Nucleus accumbens (tissue), 56 donors: ENCODE data around the gene ZNF677.
"Not testable (repeated sequence)": the region's sequence is repeated elsewhere in the genome, so short reads cannot be mapped to it uniquely, and the experiment has no call there.

Source experiments
- DNase-seq, 56 donors: peaks; one replicate each; lab custom pipeline; 2025; lab: John Stamatoyannopoulos, UW

Gene ZNF677

DNA sequence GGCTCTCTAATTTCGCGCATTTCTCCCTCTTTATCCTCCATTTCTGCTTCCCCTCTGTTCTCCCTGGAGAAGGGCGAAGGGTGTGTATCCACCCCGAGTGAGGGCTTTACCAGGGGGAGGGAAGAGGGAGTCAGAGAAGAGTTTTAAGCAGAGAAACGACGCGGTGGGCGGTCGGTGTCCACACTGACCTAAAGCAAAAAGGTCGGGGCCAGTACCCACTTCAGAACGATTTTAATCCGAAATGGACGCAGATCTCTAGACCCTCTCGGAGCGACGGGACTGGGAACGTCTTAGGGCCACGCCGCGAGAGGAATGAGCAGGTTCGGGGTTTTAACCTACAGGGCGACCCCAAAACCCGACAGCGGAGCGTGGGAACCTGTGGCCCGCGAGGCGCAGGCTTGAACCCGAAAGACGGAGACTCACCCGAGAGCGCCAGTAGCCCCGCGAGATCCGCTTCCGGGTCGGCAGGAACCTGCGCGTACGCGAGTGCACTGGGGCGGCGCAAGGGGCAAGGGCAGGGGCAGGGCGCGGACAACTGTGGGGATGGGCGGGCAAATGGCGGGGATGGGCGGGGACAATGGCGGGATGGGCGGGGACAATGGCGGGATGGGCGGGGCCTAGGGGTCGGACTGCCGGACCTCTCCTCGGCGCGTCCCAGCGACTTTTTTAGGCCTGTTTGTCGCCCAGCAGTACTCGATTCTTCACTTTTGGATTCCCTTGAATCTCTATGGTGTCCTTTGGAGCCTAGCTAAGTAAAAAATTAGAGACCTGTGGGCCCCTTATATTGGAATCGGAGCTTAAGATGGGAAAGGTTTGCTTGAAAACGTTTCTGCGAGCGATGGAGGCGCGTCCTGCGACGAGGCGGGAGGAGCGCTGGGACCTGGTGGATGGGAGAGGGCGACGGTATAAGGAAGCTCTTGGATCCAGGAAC is at the start of gene ZNF677:
Gene ZNF677, minus strand, starts transcription at position 463 of the 931 bp plus-strand sequence. CDS start 3,323 bp downstream, outside the sequence.
- peak; percentile 18 to 98 (median 91) for DNase-seq

DNA sequence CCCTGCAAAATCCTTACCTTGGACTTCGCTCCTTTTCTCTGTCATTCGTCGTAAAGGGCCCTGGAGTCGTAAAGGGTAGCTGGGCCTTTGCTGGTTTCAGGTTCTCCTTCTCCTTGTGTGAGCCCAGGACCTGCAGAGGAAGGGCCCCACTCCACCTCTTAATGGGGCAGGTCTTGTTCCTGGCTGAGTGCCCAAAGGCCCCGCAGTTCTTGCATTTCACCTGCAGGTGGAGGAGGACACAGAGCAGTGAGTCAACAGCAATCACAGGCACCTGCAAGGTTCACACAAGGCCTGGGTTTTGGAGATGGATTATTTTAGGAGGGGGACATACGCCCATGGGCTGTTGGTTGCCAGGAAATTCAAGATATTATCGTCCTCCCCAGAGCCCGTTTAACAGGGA is 46.7 kb upstream of the ZNF677 start:
- not testable (repeated sequence) for DNase-seq

DNA sequence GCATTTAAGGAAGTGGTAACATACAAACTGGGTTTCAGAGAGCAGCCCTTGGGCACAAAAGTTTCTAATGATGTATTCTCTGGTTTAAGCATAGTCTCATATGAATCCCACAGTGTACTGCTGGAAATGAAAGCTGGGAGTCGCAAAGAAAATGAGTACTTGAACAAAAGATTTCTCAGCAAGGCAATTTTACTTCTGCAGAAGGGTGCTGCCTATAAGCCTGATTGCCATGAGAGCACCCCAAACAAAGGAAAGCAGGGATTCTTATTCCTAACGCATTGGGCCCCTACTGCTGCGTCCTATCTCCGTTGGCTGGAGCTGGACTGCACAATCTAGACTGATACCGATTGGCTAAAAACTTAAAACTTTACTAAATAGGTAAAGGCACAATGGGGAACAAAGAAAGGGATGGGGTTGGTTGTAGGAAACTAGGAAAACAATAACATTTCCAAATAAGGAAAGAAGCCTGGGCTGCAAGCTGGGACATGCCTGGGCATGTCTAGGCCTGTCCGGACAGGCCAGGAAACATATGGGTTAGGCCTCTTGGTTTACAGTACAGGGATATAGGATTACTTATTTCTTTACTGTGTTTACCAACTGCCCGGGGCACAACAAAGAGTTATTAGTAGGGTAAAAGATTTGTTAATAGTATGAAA is 40.2 kb upstream of the ZNF677 start:
- no peak for DNase-seq

DNA sequence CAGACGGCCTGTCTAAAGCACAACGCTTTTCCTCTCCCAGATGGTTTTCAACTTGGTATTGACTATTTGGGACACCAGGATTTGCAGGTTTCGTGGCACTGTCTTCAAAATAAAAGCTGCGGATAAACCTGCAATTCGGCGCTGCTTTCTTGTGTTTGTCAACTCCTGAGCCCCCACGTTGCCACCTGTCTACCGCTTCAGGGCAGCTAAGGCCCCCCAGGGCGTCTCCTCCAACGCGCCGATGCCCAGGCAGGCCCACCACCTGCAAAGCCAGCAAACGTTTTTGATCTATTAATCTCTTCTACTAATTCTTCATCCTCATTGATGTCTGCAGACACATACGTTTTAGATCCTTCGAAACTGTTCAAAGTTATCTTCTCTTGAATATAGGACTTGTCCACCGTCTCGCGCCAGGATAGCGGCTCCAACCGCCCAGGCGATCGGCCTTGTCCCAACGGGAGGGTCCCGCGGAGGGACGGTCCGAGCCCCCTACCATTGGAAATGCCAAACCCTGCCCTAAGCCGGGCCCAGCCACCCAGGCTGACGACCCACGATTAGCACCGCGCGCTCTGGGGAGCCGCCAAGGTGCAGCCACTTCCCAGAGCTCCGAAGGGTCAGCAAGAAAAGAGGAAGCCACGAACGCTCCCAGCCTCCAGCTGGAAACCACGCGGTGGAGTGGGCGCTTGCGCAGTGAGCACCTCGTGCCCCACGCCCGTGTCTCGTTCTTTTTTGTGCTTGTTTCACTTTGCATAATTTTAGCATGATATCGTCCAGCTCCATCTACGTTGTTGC is 36.3 kb upstream of the ZNF677 start:
- no peak for DNase-seq

DNA sequence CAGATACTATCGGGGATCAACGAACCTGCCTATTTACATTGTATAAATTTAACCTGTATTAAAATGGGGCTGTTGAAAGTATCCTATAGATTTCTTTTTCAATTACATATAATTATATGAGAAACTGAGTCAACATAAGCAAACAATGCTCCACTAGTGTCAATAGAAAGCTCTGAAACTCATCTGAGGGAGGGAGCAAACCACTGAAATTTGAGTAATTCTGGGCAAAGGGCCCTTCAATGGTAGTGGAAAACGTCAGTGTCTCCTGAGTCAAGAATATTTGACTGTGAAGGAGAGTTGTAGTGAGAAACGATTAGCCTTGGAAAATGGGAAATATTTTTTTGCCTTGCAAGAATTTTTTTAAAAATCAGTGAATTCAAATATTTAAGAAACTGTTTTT is 30.4 kb upstream of the ZNF677 start:
- DNase-seq, result no peak

DNA sequence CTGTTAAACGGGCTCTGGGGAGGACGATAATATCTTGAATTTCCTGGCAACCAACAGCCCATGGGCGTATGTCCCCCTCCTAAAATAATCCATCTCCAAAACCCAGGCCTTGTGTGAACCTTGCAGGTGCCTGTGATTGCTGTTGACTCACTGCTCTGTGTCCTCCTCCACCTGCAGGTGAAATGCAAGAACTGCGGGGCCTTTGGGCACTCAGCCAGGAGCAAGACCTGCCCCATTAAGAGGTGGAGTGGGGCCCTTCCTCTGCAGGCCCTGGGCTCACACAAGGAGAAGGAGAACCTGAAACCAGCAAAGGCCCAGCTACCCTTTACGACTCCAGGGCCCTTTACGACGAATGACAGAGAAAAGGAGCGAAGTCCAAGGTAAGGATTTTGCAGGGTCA is 27.3 kb upstream of the ZNF677 start:
- not testable (repeated sequence) for DNase-seq

DNA sequence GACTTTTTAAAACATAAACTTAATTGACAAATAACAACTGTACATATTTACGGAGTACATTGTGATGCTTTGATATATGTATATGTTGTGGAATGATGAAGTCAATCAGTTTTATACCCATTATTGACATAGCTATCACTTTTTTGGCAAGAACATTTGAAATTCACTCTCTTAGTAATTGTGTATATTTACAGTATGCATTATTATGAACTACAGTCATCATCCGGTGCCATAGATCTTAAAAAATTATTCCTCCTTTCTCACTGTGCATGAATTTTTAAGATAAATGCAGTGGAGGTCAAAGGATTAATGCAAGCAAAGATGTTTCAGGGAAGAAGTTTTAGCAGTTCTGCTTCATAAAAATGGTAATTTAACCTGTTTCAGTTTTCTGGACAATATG is 20.8 kb upstream of the ZNF677 start:
- DNase-seq, result no peak

DNA sequence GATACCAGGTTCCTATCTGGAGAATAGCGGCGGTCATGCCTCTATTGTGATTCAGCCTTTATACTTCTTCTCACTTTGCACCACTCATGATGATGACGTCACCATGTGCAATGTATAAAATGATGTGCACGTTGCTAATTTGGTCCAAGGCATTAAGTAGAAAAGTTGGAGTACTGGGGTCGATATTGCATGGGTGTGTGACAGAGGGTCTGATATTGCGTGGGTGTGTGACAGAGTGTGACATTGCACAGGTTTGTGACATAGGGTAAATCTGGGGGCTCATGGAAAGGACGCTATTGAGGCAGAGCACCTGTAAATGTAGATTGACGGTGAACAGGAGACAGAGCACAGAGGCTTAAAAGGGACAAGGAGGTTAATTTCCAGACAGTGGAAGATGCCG is 17.4 kb upstream of the ZNF677 start:
- no peak for DNase-seq

DNA sequence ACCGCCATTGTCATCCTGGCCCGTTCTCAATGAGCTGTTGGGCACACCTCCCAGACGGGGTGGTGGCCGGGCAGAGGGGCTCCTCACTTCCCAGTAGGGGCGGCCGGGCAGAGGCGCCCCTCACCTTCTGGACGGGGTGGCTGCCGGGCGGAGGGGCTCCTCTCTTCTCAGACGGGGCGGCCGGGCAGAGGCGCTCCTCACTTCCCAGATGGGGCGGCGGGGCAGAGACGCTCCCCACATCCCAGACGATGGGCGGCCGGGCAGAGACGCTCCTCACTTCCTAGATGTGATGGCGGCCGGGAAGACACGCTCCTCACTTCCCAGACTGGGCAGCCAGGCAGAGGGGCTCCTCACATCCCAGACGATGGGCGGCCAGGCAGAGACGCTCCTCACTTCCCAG is 15.2 kb upstream of the ZNF677 start:
- DNase-seq, result not testable (repeated sequence)

DNA sequence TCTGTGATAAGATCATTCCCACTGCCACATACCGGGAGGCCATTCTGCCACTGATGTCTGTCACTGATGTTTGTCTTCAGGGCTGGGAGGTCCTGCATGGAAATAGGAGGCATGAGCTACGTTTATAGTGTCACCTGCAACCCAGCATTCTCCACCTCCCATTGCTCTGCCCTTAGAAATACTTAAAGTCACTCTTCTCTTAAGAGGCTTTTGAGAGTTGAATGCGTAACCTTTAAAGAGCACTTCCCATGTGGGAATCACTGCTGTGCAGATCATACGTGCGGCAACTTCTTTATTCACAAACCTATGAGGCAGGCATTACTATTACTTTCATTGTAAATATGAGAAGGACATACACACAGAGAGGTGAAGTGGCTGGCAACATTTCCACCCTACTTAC is 12.9 kb upstream of the ZNF677 start, which contains the start of gene VN1R4:
Gene VN1R4, minus strand, starts transcription at position 101 of the 400 bp plus-strand sequence. Its CDS starts 58 bp downstream, at position 43.
- not testable (repeated sequence) for DNase-seq

DNA sequence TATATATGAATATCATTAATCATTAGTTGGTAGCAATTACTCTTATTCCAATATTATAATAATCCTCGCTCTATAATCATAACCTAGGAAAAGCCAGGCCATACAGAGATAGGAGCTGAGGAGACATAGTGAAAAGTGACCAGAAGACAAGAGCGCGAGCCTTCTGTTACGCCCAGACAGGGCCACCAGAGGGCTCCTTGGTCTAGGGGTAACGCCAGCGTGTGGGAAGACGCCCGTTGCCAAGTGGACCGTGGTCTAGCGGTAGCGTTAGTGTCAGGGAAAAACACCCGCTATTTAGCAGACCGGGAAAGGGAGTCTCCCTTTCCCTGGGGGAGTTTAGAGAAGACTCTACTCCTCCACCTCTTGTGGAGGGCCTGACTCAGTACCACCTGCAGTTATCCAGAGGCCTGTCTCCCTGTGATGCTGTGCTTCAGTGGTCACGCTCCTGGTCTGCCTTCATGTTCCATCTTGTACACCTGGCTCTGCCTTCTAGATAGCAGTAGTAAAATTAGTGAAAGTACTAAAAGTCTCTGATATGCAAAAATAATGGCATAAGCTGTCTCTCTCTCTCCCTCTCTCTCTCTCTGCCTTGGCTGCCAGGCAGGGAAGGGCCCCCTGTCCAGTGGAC is 3.2 kb upstream of the ZNF677 start, which contains the start of gene VN1R2:
Gene VN1R2, plus strand, starts transcription at position 578 of the 628 bp plus-strand sequence. CDS start 84 bp downstream, outside the sequence.
- DNase-seq, result not testable (repeated sequence)

DNA sequence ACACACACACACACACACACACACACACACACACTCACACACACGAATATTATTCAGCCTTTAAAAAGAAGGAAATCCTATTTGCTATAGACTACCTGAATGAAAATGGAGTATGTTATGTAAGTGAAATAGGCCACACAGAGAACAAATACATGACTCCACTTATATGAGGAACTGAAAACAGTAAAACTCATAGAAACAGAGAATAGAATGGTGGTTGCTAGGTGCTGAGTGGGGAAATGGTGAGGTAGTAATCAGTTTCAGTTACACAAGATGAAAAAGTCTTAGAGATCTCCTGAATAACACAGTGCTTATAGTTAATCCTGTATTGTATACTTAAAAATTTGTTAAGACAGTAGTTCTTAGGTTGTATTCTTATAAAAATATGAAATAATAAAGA is 8.2 kb downstream of the ZNF677 start:
- DNase-seq, result no peak

DNA sequence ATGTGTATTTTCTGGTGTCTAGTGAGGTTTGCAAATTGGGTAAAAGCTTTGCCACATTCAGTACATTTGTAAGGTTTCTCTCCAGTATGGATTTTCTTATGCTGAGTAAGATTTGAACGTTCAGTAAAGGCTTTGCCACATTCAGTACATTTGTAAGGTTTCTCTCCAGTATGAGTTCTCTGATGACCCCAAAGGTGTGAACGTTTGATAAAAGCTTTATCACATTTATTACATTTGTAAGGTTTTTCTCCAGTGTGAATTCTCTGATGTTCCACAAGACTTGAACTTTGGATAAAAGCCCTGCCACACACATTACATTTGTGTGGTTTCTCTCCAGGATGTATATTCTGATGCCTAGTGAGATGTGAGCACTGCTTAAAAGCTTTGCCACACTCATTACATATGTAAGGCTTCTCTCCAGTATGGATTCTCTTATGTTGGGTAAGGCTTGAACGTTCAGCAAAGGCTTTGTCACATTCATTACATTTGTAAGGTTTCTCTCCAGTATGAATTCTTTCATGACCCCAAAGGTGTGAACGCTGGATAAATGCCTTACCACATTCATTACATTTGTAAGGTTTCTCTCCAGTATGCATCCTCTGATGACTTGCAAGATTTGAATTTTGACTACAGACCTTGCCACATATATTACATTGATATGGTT is 17.4 kb downstream of the ZNF677 start:
- DNase-seq, result no peak

DNA sequence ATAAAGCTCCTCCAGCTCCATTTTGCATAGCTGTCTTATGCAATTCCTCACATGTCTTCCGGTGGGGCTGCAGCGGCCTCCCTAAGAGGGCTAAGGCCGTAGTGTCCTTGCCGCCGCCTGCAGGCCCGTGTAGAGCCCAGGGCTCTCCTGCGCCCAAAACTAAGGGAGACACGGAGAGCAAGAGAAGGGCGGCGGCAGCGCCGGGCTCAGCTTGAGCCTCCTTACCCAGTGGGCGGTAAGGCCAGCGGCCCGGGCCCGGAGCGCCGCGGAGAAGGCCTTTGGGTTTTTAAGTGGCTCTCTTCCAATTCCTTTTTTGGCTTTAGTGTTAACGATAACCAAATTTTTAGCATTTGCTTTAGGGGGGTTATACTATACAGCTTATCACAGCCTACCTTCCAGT is 30.1 kb downstream of the ZNF677 start:
- DNase-seq, result no peak

DNA sequence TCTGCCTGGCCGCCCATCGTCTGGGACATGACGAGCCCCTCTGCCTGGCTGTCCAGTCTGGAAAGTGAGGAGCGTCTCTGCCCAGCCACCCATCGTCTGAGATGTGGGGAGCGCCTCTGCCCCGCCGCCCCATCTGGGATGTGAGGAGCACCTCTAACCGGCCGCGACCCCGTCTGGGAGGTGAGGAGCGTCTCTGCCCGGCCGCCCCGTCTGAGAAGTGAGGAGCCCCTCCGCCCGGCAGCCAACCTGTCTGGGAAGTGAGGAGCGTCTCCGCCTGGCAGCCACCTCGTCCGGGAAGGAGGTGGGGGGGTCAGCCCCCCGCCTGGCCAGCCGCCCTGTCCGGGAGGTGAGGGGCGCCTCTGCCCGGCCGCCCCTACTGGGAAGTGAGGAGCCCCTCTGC is 32.0 kb downstream of the ZNF677 start:
- not testable (repeated sequence) for DNase-seq

DNA sequence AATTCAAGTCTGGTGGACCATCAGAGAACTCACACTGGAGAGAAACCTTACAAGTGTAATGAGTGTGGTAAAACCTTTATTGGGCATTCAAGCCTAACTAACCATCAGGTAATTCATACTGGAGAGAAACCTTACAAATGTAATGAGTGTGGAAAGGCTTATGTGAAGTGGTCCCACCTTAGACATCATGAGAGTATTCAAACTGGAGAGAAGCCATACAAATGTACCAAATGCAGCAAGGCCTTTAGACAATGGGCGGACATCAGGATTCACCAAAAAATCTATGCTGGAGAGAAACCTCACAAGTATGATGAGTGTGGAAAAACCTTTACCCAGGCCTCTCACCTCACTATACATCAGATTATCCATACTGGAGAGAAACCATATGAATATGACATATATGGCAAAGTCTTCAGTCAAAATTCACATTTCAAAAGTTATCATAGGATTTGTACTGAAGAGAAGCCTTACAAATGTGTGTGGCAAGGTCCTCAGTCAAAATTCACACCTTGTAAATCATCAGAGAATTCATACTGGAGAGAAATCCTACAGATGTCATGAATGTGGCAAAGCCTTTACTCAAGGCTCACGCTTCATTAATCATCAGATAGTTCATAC is 41.9 kb downstream of the ZNF677 start:
- DNase-seq, result no peak

DNA sequence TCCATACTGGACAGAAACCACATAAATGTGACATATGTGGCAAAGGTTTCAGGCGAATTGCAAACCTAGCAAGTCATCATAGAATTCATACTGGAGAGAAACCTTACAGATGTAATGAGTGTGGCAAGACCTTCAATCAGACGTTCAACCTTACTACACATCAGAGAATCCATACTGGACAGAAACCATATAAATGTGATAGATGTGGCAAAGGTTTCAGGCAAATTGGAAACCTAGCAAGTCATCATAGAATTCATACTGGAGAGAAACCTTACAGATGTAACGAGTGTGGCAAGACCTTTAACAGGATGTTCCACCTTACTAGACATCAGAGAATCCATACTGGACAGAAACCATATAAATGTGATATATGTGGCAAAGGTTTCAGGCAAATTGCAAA is 43.1 kb downstream of the ZNF677 start:
- not testable (repeated sequence) for DNase-seq

DNA sequence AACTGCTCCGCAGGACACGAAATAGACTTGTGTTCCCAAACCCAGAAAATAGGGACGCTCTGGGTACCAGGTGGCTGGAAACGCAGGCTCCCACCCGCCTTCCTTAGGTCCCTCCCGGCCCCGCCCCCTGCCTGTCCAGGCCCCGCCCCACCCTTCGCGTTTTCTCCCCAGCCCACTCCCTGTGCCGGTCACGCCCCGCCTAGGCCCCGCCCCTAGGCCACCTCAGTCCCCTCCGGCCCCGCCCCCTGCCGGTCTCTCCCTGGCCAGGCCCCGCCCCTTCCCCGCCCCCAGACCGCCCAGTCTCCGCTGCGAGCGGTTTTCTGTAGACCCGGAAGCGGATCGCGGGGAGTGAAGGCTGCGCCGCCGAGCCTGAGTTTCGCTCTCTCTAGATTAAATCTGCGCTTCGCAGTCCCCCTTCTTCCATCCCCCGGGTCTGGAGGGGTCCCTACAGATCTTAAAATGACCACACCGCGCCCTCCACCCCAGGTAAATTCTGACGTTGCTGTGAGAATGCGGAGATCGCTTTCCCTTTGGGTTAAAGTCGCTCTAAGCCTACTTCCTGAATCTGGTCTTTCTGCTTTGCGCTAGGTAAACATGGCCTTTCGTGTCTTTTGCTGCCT is 57.8 kb downstream of the ZNF677 start:
- peak; percentile 47 to 99 (median 94) for DNase-seq
